PC-9 (cell line): ENCODE data around the gene CD9. TPM values are rescaled to one million over a fixed set of nuclear protein-coding genes. Genes with fewer than 3 reads are reported as not detected.

Experiments used
- BruUV-seq: library from RNA; stranded (reverse); fragments of 400-500 nt; replicated peaks from 2 replicates; lab custom pipeline; 2021; lab: Mats Ljungman, UMichigan
- CTCF ChIA-PET: fragments of 300-600 bp; sonication (Branson Sonifier 250); formaldehyde crosslinking; loops from one replicate; lab custom pipeline; 2022; ENCODE audit warnings: antibody characterized with exemption; lab: Charles Lee
- POLR2A ChIA-PET: fragments of 300-600 bp; sonication (Branson Sonifier 250); formaldehyde crosslinking; loops from one replicate; lab custom pipeline; 2022; ENCODE audit warnings: antibody characterized with exemption; ENCODE audit not compliant: unreplicated experiment; lab: Charles Lee
- DNase-seq, 2 experiments: peaks; one replicate each; pipeline versions ENCODE4 v3.0.0 to v3.0.0-alpha.2; 2015 to 2022; ENCODE audit warnings: mixed read lengths in 1 of 2
- H2AFZ ChIP-seq: fragments of 200-600 bp; sonication (generic); 2 replicates; pipeline ENCODE4 v1.8.1; 2017; ENCODE audit warnings: antibody characterized with exemption
- H3F3A ChIP-seq: fragments of 200-600 bp; sonication (generic); 2 replicates; pipeline ENCODE4 v1.8.1; 2017; ENCODE audit warnings: antibody characterized with exemption, mild to moderate bottlenecking, low read depth; ENCODE audit not compliant: insufficient read depth
- H3K27ac ChIP-seq: fragments of 200-600 bp; sonication (generic); 2 replicates; pipeline ENCODE4 v1.6.1; 2016; ENCODE audit warnings: mixed run types
- H3K27me3 ChIP-seq: fragments of 200-600 bp; sonication (generic); 2 replicates; pipeline ENCODE4 v1.6.1; 2016; ENCODE audit warnings: low read depth, mixed run types; ENCODE audit not compliant: insufficient read depth
- H3K36me3 ChIP-seq: fragments of 200-600 bp; sonication (generic); 2 replicates; pipeline ENCODE4 v1.6.1; 2016; ENCODE audit warnings: low read depth, mixed run types
- H3K4me1 ChIP-seq: fragments of 200-600 bp; sonication (generic); replicated peaks from 2 replicates; pipeline ENCODE4 v1.6.1; 2016; ENCODE audit warnings: mixed run types; ENCODE audit not compliant: insufficient read depth
- H3K4me2 ChIP-seq: fragments of 200-600 bp; sonication (generic); 2 replicates; pipeline ENCODE4 v1.6.1; 2017; ENCODE audit warnings: mixed run types
- H3K4me3 ChIP-seq: fragments of 200-600 bp; sonication (generic); 2 replicates; pipeline ENCODE4 v1.6.1; 2016; ENCODE audit warnings: mixed run types
- H3K79me2 ChIP-seq: fragments of 200-600 bp; sonication (generic); 2 replicates; pipeline ENCODE4 v1.6.1; 2017; ENCODE audit warnings: low read depth, mixed run types
- H3K9me2 ChIP-seq: fragments of 200-600 bp; sonication (generic); 2 replicates; pipeline ENCODE4 v1.8.1; 2017; ENCODE audit warnings: mild to moderate bottlenecking; ENCODE audit not compliant: insufficient read depth
- H3K9me3 ChIP-seq: fragments of 200-600 bp; sonication (generic); 2 replicates; pipeline ENCODE4 v1.8.1; 2016; ENCODE audit warnings: low read depth; ENCODE audit not compliant: insufficient read depth
- H4K20me1 ChIP-seq: fragments of 200-600 bp; sonication (generic); 2 replicates; pipeline ENCODE4 v1.8.1; 2017; ENCODE audit not compliant: insufficient read depth
- EZH2 ChIP-seq: fragments of 200-600 bp; sonication (generic); IDR thresholded peaks from 2 replicates; pipeline ENCODE4 v1.8.0; 2017; ENCODE audit warnings: antibody characterized with exemption, low read depth
- intact Hi-C: fragments of 100-400 bp; cut with micrococcal nuclease; formaldehyde crosslinking; loops from one replicate; pipeline ENCODE4 v1.10.0; 2022; ENCODE audit not compliant: unreplicated experiment
- total RNA-seq: library from RNA; stranded (reverse); gene quantifications from 2 replicates; pipeline ENCODE4 v1.2.3, GENCODE V29; 2021
- TF ChIP-seq, protein P1 (sequence below): fragments of 200-600 bp; sonication (generic); conservative IDR thresholded peaks from 2 replicates; pipeline ENCODE4 v1.6.1; 2017; ENCODE audit warnings: mixed run types, antibody characterized with exemption, mild to moderate bottlenecking, moderate library complexity

Gene CD9
- total RNA-seq, 1 experiment from 2014 or later, result 374 TPM

- Histone ChIP-seq H3K4me3 (no peak overlapping the region), H3K9me3 (no peaks in the 10 kb centered on the region), H3K27me3 (no peaks in the 10 kb centered on the region), H3F3A (peaks cover 59% of the 10 kb centered on the region), H4K20me1 (no peaks in the 10 kb centered on the region), H3K36me3 (peaks cover 34% of the 10 kb centered on the region), H3K27ac (peak overlapping the region; percentile 86), H3K79me2 (peaks cover 89% of the 10 kb centered on the region), H3K4me1 (peaks cover 76% of the 10 kb centered on the region), H3K9me2 (no peaks in the 10 kb centered on the region), H3K4me2 (peak overlapping the region; percentile 70), H2AFZ (no peak overlapping the region)
- CTCF ChIA-PET, result interaction anchor here (0.6 to 2.7 kb wide), 5 partner anchors 10 to 114 kb away, joined by 3 to 23 read pairs (median 7); no protein-coding TSS in a partner anchor
- TF ChIP-seq, protein P1, sequence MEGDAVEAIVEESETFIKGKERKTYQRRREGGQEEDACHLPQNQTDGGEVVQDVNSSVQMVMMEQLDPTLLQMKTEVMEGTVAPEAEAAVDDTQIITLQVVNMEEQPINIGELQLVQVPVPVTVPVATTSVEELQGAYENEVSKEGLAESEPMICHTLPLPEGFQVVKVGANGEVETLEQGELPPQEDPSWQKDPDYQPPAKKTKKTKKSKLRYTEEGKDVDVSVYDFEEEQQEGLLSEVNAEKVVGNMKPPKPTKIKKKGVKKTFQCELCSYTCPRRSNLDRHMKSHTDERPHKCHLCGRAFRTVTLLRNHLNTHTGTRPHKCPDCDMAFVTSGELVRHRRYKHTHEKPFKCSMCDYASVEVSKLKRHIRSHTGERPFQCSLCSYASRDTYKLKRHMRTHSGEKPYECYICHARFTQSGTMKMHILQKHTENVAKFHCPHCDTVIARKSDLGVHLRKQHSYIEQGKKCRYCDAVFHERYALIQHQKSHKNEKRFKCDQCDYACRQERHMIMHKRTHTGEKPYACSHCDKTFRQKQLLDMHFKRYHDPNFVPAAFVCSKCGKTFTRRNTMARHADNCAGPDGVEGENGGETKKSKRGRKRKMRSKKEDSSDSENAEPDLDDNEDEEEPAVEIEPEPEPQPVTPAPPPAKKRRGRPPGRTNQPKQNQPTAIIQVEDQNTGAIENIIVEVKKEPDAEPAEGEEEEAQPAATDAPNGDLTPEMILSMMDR, result no peak
- no peak for TF ChIP-seq EZH2
- POLR2A ChIA-PET, result interaction anchor here (0.6 to 2.1 kb wide), 5 partner anchors 28 to 698 kb away, joined by 3 to 38 read pairs (median 6); partner anchors contain the start of gene CD9
- intact Hi-C loops, result loop anchor here (1.0 to 2.0 kb wide), 5 partner anchors 12 to 44 kb away; partner anchors contain the start of gene CD9
- BruUV-seq, result no TSS peak
- DNase-seq, result peak in 1 of 2 experiments; percentile 47
Measured at GRCh38 chr12:6228535-6229223, 28.5 kb downstream of the CD9 start.

- intact Hi-C loops, result loop anchor here (1.0 to 2.0 kb wide), 5 partner anchors 13 to 43 kb away; partner anchors contain the start of gene CD9
- TSS peak; percentile 2 for BruUV-seq
- Histone ChIP-seq H3K27me3 (no peaks in the 10 kb centered on the region), H2AFZ (no peak overlapping the region), H3F3A (peaks cover 62% of the 10 kb centered on the region), H3K4me2 (peak overlapping the region; percentile 70), H4K20me1 (no peaks in the 10 kb centered on the region), H3K9me3 (no peaks in the 10 kb centered on the region), H3K9me2 (no peaks in the 10 kb centered on the region), H3K36me3 (peaks cover 40% of the 10 kb centered on the region), H3K79me2 (peaks cover 81% of the 10 kb centered on the region), H3K4me1 (peaks cover 71% of the 10 kb centered on the region), H3K27ac (peak overlapping the region; percentile 86), H3K4me3 (no peak overlapping the region; the same call in 1 of the 2 replicates)
- TF ChIP-seq, protein P1, result 0 out of 2 replicates have a peak, but pooled peaks have one; percentile 15
- no peak for TF ChIP-seq EZH2
- peak; percentile 87 to 99 for DNase-seq
- POLR2A ChIA-PET, result interaction anchor here (0.6 to 2.1 kb wide), 7 partner anchors 16 to 697 kb away, joined by 3 to 38 read pairs (median 6); partner anchors contain the start of gene CD9
- CTCF ChIA-PET, result interaction anchor here (0.6 to 2.7 kb wide), 5 partner anchors 14 to 242 kb away, joined by 3 to 23 read pairs (median 5); no protein-coding TSS in a partner anchor
Measured at GRCh38 chr12:6229224-6230218, 29.3 kb downstream of the CD9 start.
